Measurements from ENCODE around the gene FARSB. TPM values are rescaled to one million over a fixed set of nuclear protein-coding genes. Genes with fewer than 3 reads are reported as not detected.

Gene FARSB
- polyA plus RNA-seq, 1 donor: 23.8 TPM

DNA sequence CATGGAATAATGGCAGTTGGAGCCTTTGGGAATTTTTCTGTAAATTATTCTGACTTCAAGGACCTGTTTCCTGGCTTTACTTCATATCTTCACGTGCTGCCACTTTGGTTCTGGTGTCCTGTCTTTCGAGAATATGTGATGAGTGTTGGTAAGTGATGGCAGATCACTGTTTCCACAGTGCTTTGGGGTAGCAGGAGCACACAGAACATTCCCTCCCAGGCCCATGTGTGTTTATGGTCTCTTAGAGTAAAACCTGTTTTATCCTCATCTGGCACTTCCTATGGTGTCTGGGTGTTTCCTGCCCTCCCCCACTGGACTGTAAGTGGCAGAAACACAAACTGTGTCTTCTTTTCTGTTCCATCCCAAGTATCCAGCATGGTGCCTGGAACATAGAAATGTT, 33.4 kb upstream of the FARSB start:
- no peak for DNase-seq
- Histone ChIP-seq H3K27me3 (ENCODE audit: control insufficient read depth, insufficient read depth, low read length) (no peaks in the 10 kb centered on the region), H3K4me1 (ENCODE audit: control insufficient read depth, insufficient read depth, low read length) (no peaks in the 10 kb centered on the region), H3K36me3 (ENCODE audit: control insufficient read depth, insufficient read depth, low read length) (no peaks in the 10 kb centered on the region), H3K4me3 (ENCODE audit: low read length) (no peak overlapping the region), H3K27ac (ENCODE audit: low read length) (no peak overlapping the region), H3K9me3 (ENCODE audit: control insufficient read depth, low read depth, low read length) (no peaks in the 10 kb centered on the region)
- 80% methylated on average over 1 of the region's 2 CpGs for WGBS (ENCODE audit: insufficient coverage, low lambda C conversion rate)

- no peaks in the 10 kb centered on the region for H3K9me3 ChIP-seq (ENCODE audit: control insufficient read depth, low read depth, low read length)
- no peak overlapping the region for H3K4me3 ChIP-seq (ENCODE audit: low read length)
- no peaks in the 10 kb centered on the region for H3K36me3 ChIP-seq (ENCODE audit: control insufficient read depth, insufficient read depth, low read length)
- H3K4me1 ChIP-seq (ENCODE audit: control insufficient read depth, insufficient read depth, low read length): no peaks in the 10 kb centered on the region
- H3K27me3 ChIP-seq (ENCODE audit: control insufficient read depth, insufficient read depth, low read length): no peaks in the 10 kb centered on the region
- WGBS (ENCODE audit: insufficient coverage, low lambda C conversion rate): no CpG with 5 or more reads among the region's 2 CpGs
- DNase-seq: no peak
- H3K27ac ChIP-seq (ENCODE audit: low read length): no peak overlapping the region
Observed at GRCh38 chr2:222688917-222689316, 33.0 kb upstream of the FARSB start.

DNA sequence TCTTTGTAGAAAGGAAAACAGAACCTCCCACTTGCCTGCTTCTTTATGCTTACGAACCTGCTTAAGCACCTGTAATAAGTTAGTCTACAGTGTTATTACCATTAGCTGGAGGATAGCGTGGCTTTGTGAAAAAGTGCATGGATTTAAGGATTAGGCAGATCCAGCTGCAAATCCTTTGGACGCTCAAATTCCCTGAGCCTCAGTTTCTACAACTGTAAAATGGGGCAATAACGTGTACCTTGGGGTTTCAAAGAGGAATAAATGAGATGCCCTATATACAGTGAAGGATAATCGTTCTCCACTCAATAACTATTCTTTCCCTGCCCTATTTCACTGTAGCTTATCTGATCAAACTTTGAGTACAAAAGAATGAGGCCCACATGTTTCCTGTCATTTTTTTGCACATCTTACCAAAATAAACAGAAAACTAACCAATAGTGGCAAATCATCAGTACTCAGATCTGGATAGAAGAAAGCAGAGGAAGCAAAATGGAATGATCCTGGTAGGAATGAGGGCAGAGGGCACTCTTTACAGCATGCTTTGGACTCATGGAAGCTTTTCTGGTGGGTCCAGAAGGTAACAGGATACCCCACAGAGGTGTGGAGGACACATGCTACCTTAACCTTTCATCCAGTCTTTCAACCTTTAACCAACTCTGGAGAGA, 30.3 kb upstream of the FARSB start:
- no peaks in the 10 kb centered on the region for H3K36me3 ChIP-seq (ENCODE audit: control insufficient read depth, insufficient read depth, low read length)
- no peaks in the 10 kb centered on the region for H3K4me1 ChIP-seq (ENCODE audit: control insufficient read depth, insufficient read depth, low read length)
- no peak for DNase-seq
- H3K4me3 ChIP-seq (ENCODE audit: low read length): no peak overlapping the region
- WGBS (ENCODE audit: insufficient coverage, low lambda C conversion rate): 30% methylated on average over 2 of the region's 5 CpGs
- H3K27me3 ChIP-seq (ENCODE audit: control insufficient read depth, insufficient read depth, low read length): no peaks in the 10 kb centered on the region
- H3K27ac ChIP-seq (ENCODE audit: low read length): no peak overlapping the region
- no peaks in the 10 kb centered on the region for H3K9me3 ChIP-seq (ENCODE audit: control insufficient read depth, low read depth, low read length)

DNA sequence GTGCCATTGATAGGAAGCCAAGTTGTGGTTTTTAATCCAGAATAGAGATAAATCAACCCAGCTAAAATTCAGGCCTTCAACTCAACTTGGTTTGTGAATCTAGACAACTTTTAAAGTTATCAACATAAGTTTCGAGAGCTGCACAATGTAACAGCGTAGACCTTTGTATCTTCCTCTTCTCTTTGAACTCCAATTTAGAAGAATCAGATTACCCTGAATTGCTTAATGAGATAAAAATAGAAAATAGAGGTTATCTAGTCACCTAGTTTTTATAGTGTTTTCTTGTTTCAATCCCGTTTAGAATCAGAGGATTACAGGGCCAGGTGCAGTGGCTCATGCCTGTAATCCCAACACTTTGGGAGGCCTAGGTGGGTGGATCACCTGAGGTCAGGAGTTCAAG, 27.9 kb upstream of the FARSB start:
- H3K4me1 ChIP-seq (ENCODE audit: control insufficient read depth, insufficient read depth, low read length): no peaks in the 10 kb centered on the region
- WGBS (ENCODE audit: insufficient coverage, low lambda C conversion rate): 68% methylated on average over 3 of the region's 3 CpGs
- DNase-seq: no peak
- H3K27ac ChIP-seq (ENCODE audit: low read length): no peak overlapping the region
- H3K4me3 ChIP-seq (ENCODE audit: low read length): no peak overlapping the region
- H3K27me3 ChIP-seq (ENCODE audit: control insufficient read depth, insufficient read depth, low read length): peaks cover 2% of the 10 kb centered on the region
- no peaks in the 10 kb centered on the region for H3K9me3 ChIP-seq (ENCODE audit: control insufficient read depth, low read depth, low read length)
- H3K36me3 ChIP-seq (ENCODE audit: control insufficient read depth, insufficient read depth, low read length): no peaks in the 10 kb centered on the region

DNA sequence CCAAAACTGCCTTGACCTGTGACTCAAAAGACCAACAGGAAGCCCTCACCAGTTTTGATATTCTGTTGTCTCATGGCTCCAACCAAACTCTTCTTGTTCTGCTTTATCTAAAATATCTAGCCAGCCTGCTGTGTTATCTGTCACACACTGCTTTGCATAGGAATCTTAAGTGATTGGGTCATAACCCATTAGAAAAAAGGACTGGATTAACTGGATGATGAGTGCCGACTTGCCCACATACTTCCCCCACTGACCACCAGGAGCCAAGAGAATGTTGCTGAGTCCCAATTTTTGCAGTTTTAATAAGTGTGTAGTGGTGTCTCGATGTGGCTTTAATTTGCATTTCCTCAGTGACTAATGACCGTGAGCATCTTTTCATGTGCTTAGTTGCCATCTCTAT, 22.1 kb upstream of the FARSB start:
- H3K36me3 ChIP-seq (ENCODE audit: control insufficient read depth, insufficient read depth, low read length): no peaks in the 10 kb centered on the region
- no CpG with 5 or more reads among the region's 3 CpGs for WGBS (ENCODE audit: insufficient coverage, low lambda C conversion rate)
- DNase-seq: no peak
- no peak overlapping the region for H3K27ac ChIP-seq (ENCODE audit: low read length)
- H3K4me1 ChIP-seq (ENCODE audit: control insufficient read depth, insufficient read depth, low read length): no peaks in the 10 kb centered on the region
- no peaks in the 10 kb centered on the region for H3K9me3 ChIP-seq (ENCODE audit: control insufficient read depth, low read depth, low read length)
- peaks cover 14% of the 10 kb centered on the region for H3K27me3 ChIP-seq (ENCODE audit: control insufficient read depth, insufficient read depth, low read length)
- H3K4me3 ChIP-seq (ENCODE audit: low read length): no peak overlapping the region

- WGBS (ENCODE audit: insufficient coverage, low lambda C conversion rate): no CpG with 5 or more reads among the region's 5 CpGs
Observed at GRCh38 chr2:222673883-222674282, 18.0 kb upstream of the FARSB start.

GRCh38 chr2:222673273-222673672, 17.4 kb upstream of the FARSB start:
- peaks cover 10% of the 10 kb centered on the region for H3K4me1 ChIP-seq (ENCODE audit: control insufficient read depth, insufficient read depth, low read length)
- no peak for DNase-seq
- H3K4me3 ChIP-seq (ENCODE audit: low read length): no peak overlapping the region
- H3K27me3 ChIP-seq (ENCODE audit: control insufficient read depth, insufficient read depth, low read length): peaks cover 38% of the 10 kb centered on the region
- no peaks in the 10 kb centered on the region for H3K36me3 ChIP-seq (ENCODE audit: control insufficient read depth, insufficient read depth, low read length)
- H3K27ac ChIP-seq (ENCODE audit: low read length): no peak overlapping the region
- no peaks in the 10 kb centered on the region for H3K9me3 ChIP-seq (ENCODE audit: control insufficient read depth, low read depth, low read length)
- no CpG with 5 or more reads among the region's 7 CpGs for WGBS (ENCODE audit: insufficient coverage, low lambda C conversion rate)

More at GRCh38 chr2:222673883-222674282, 18.0 kb upstream of the FARSB start:
- Histone ChIP-seq H3K4me3 (ENCODE audit: low read length) (no peak overlapping the region), H3K27ac (ENCODE audit: low read length) (no peak overlapping the region), H3K36me3 (ENCODE audit: control insufficient read depth, insufficient read depth, low read length) (no peaks in the 10 kb centered on the region), H3K27me3 (ENCODE audit: control insufficient read depth, insufficient read depth, low read length) (peaks cover 38% of the 10 kb centered on the region), H3K9me3 (ENCODE audit: control insufficient read depth, low read depth, low read length) (no peaks in the 10 kb centered on the region), H3K4me1 (ENCODE audit: control insufficient read depth, insufficient read depth, low read length) (peaks cover 10% of the 10 kb centered on the region)
- DNase-seq: no peak

GRCh38 chr2:222672068-222672401, 16.1 kb upstream of the FARSB start:
- Histone ChIP-seq H3K36me3 (ENCODE audit: control insufficient read depth, insufficient read depth, low read length) (no peaks in the 10 kb centered on the region), H3K9me3 (ENCODE audit: control insufficient read depth, low read depth, low read length) (no peaks in the 10 kb centered on the region), H3K4me1 (ENCODE audit: control insufficient read depth, insufficient read depth, low read length) (peaks cover 10% of the 10 kb centered on the region), H3K27ac (ENCODE audit: low read length) (no peak overlapping the region), H3K4me3 (ENCODE audit: low read length) (peak overlapping the region; percentile 33), H3K27me3 (ENCODE audit: control insufficient read depth, insufficient read depth, low read length) (peaks cover 32% of the 10 kb centered on the region)
- no peak for DNase-seq
- WGBS (ENCODE audit: insufficient coverage, low lambda C conversion rate): no CpG with 5 or more reads among the region's 10 CpGs

DNA sequence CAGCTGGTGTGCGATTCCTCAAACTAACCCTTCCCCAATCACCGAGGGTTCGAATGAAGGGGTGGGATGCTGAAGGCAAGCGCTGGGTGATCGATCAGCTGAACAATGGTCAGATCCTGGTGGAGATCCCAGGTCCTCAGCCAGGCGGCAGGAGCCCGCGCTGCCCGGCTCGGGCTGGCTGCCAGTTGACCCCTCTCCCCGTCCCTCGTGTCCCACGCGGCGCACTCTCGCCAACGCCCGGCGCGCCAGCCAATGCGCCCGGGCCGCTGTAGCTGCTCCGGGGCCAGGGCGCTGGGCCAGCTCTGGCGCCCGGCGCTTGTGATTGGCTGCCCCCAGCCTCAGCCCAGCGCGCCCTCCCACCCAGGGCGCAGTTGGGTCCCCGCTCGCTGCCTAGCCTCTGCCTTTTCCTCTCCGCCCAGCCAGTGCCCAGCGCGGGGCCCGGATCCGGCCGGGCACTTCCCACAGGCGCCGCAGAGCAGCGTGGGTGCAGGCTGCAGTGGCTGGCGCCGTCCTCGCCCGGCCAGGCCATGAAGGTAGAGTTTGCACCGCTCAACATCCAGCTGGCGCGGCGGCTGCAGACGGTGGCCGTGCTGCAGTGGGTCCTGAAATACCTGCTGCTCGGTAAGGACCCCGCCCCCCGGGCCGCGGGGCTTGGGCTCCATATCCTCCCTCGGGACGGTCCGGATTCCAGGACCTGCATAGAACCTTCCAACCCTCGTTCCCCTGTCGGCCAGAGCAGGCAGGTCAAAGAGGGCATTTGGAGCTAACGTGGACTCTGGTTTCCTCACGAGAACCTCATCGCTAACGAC, 15.6 kb upstream of the FARSB start, which contains the start of gene MOGAT1:
Gene MOGAT1, plus strand, starts transcription at position 400 of the 809 bp plus-strand sequence. Its CDS starts 128 bp downstream, at position 528.
- Histone ChIP-seq H3K4me1 (ENCODE audit: control insufficient read depth, insufficient read depth, low read length) (peaks cover 10% of the 10 kb centered on the region), H3K36me3 (ENCODE audit: control insufficient read depth, insufficient read depth, low read length) (no peaks in the 10 kb centered on the region), H3K4me3 (ENCODE audit: low read length) (peak within 1 kb of the TSS; percentile 33), H3K9me3 (ENCODE audit: control insufficient read depth, low read depth, low read length) (no peaks in the 10 kb centered on the region), H3K27ac (ENCODE audit: low read length) (no peak within 1 kb of the TSS), H3K27me3 (ENCODE audit: control insufficient read depth, insufficient read depth, low read length) (peaks cover 32% of the 10 kb centered on the region)
- no CpG with 5 or more reads among the region's 66 CpGs for WGBS (ENCODE audit: insufficient coverage, low lambda C conversion rate)
- peak in 1 of 2 donors; percentile 51 for DNase-seq

DNA sequence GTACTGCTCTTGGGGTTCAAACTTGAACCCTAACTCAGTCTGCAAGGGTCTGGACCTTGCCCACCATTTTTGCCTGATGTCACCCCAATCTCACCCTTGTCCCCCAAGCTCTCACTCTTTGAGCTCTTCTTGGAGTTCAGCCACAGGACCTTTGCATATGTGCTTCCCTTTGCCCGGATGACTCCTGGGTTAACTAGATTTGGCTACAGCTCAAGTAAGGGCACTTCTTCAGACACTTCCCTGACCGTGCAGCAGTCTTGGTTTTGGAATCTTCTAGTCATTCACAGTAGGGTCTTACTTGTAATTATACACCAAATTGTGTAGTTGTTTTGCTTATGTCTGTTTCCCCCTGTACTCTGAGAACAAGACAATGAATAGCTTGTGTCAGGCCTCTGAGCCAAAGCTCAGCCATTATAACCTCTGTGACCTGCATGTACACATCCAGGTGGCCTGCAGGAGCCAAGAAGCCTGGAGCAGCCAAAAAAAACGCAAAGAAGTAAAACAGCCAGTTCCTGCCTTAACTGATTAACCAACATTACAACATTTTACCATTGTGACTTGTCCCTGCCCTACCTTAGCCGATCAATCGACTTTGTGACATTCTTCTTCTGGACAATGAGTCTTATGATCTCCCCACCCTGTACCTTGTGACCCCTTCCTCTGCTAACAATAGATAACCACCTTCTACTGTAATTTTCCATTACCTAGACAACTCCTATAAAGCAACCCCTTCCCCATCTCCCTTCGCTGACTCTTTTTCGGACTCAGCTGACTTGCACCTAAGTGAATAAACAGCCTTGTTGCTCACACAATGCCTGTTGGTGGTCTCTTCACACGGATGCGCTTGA, 14.5 kb upstream of the FARSB start:
- Histone ChIP-seq H3K27ac (ENCODE audit: low read length) (no peak overlapping the region), H3K9me3 (ENCODE audit: control insufficient read depth, low read depth, low read length) (no peaks in the 10 kb centered on the region), H3K4me1 (ENCODE audit: control insufficient read depth, insufficient read depth, low read length) (peaks cover 10% of the 10 kb centered on the region), H3K36me3 (ENCODE audit: control insufficient read depth, insufficient read depth, low read length) (no peaks in the 10 kb centered on the region), H3K4me3 (ENCODE audit: low read length) (no peak overlapping the region), H3K27me3 (ENCODE audit: control insufficient read depth, insufficient read depth, low read length) (peaks cover 32% of the 10 kb centered on the region)
- WGBS (ENCODE audit: insufficient coverage, low lambda C conversion rate): no CpG with 5 or more reads among the region's 9 CpGs
- DNase-seq: peak; percentile 16 to 24

Measured in large intestine (tissue), 3 donors.